Effector memory CD8-positive, alpha-beta T cell (primary cell): Measurements from ENCODE around the gene PIGN.

ENCODE experiments used
- ATAC-seq: fragments of 150-1000 bp; cut with Tn5 transposase; replicated peaks from 2 replicates; pipeline ENCODE4 v1.10.0; 2021; ENCODE audit warnings: mild to moderate bottlenecking, moderate library complexity
- DNase-seq, 3 experiments: peaks; one replicate each; pipeline ENCODE4 v3.0.0; 2021
- H3K27ac Mint-ChIP-seq, 2 donors: one replicate each; pipeline ENCODE4 v1.8.0; 2022; ENCODE audit warnings: mild to moderate bottlenecking in 2 of 2, mixed read lengths in 2 of 2, moderate library complexity in 2 of 2
- H3K27me3 Mint-ChIP-seq, 2 donors: one replicate each; pipeline ENCODE4 v1.8.0; 2022; ENCODE audit warnings: mixed read lengths in 2 of 2
- H3K36me3 Mint-ChIP-seq: one replicate; pipeline ENCODE4 v1.8.0; 2022; ENCODE audit warnings: mild to moderate bottlenecking, moderate library complexity, mixed read lengths; ENCODE audit not compliant: insufficient read depth
- H3K4me1 Mint-ChIP-seq, 2 donors: one replicate each; pipeline ENCODE4 v1.8.0; 2022; ENCODE audit warnings: low read depth in 2 of 2, mixed read lengths in 2 of 2
- H3K4me3 Mint-ChIP-seq, 2 donors: one replicate each; pipeline ENCODE4 v1.8.0; 2022; ENCODE audit warnings: mild to moderate bottlenecking in 2 of 2, mixed read lengths in 2 of 2, moderate library complexity in 2 of 2
- H3K9me3 Mint-ChIP-seq, 2 donors: one replicate each; pipeline ENCODE4 v1.8.0; 2022; ENCODE audit warnings: mixed read lengths in 2 of 2

The PIGN gene

DNA sequence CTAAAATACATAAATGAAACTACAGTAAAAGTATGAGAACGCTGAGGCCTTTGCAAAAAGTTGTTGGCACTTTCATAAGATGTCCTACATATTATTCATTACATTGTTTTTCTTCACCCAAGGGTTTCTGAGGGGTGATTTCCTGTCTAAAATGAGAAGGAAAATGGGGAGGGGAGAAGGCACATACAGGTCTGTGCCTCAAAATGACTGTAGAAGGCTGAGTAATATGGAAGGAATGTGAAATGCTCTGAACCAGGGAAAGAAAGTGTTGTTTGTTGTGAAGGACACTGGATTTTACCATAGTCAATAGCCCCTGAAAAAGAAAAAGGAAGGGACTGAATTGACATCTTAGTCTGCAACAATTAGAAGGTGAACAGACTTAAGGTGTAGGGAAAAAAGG, 194.6 kb downstream of the PIGN start:
- Mint-ChIP-seq H3K4me3 (no peak overlapping the region), H3K36me3 (no peaks in the 10 kb centered on the region), H3K27me3 (peaks cover 6 to 10% of the 10 kb centered on the region in 2 donors), H3K27ac (no peak overlapping the region), H3K4me1 (no peaks in the 10 kb centered on the region), H3K9me3 (no peaks in the 10 kb centered on the region)
- ATAC-seq (no peak), DNase-seq (no peak)

DNA sequence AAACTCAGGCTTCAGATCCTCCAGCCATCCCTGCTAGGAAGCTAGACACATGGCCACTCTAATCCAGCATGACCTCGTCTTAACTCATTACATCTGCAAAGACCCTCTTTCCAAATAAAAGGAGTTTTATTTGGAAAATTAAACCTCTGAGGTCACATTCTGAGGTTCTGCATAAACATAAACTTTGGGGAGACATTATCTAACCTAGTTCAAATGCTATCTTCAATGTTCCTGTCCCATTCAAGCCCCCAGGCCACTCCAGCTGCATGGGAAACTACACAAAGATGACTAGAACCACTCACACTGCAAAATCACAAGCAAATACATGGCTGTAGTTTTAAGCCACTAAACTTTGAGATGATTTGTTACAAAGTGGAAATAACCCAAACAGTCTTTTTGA, 195.0 kb downstream of the PIGN start:
- no peaks in the 10 kb centered on the region for H3K9me3 Mint-ChIP-seq
- DNase-seq (no peak), ATAC-seq (no peak)
- H3K36me3 Mint-ChIP-seq = no peaks in the 10 kb centered on the region
- H3K4me1 Mint-ChIP-seq = no peaks in the 10 kb centered on the region
- H3K27ac Mint-ChIP-seq = no peak overlapping the region
- H3K4me3 Mint-ChIP-seq = no peak overlapping the region
- H3K27me3 Mint-ChIP-seq = peaks cover 2 to 10% of the 10 kb centered on the region in 2 donors

DNA sequence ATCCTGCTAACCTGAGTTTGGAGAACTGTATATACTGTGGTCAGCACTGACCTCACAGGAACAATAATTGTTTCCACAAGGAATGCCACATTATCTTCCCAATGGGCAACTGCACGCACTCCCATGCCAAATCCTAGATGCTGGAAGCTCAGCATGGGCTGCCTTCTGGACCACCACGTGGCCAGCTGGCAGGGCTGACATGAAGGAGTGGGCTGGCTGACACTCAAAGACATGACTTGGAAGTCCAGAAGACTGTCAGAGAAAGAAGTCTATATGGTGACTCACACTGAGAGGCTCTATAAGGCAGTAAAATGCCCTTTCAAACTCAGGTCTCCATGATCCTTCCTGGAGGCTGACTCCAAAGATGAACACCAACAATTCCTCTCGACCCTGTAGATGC, 195.7 kb downstream of the PIGN start:
- no peaks in the 10 kb centered on the region for H3K4me1 Mint-ChIP-seq
- no peak overlapping the region for H3K27ac Mint-ChIP-seq
- no peaks in the 10 kb centered on the region for H3K9me3 Mint-ChIP-seq
- no peak for ATAC-seq
- H3K4me3 Mint-ChIP-seq = no peak overlapping the region
- no peaks in the 10 kb centered on the region for H3K36me3 Mint-ChIP-seq
- peaks cover 0 to 10% of the 10 kb centered on the region in 2 donors for H3K27me3 Mint-ChIP-seq
- DNase-seq = no peak
